Measurements from ENCODE around the gene CAST.
"Not testable (repeated sequence)": the region's sequence is repeated elsewhere in the genome, so short reads cannot be mapped to it uniquely, and the experiment has no call there.

Gene CAST

DNA sequence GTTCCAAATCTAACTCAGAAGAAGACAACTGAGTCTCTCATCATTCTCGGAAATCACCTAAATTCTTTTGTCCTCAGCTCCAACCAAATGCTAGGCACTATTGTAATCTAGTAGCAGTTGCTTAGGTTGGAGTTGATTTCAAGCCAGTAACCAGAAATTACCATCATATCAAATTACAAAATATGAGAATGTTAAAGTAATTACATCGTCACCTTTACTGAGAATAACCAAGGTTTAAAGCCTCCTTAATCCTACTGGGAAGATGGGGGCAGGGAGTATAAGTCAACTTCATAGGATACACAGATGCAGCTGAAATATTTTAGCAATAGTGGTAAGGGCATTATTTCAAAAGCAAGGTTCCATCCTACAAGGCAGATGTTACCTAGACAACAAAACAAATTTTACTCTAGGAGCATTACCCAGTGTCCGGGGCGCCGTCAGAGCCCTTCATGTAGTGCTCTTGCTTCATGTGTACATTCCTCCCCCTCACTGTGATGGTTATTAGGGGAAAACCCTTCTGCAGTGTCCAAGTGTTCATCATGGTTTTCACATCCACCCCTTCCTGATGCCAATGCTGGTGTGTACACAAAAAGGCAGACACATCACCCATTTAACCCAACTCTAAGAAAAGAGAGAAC lies 126.1 kb downstream of the CAST start:
- no peak for DNase-seq

DNA sequence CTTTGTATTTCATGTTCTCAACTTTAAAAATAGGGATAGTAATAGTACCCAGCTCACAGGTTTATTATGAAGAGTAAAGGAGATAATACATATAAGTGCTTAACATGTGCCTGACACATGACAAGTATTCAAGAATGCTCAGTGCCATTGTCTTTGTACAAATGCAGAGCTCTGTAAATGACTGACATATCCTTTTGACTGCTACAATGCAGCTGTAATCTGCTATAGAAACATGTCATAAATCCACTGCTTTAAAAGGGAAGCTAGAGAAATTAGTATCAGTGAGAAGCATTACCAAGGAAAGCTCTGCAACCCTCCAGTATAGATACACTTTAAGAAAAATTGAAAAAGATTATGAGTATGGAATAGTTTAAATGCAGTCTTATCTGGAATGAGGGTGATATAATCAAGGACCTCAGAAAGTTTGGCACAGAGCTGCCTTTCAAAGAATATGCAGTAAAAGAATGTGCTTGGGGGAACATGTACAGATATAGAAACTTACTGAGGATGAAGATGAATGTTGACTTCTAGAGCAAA lies 127.7 kb downstream of the CAST start:
- no peak for DNase-seq

DNA sequence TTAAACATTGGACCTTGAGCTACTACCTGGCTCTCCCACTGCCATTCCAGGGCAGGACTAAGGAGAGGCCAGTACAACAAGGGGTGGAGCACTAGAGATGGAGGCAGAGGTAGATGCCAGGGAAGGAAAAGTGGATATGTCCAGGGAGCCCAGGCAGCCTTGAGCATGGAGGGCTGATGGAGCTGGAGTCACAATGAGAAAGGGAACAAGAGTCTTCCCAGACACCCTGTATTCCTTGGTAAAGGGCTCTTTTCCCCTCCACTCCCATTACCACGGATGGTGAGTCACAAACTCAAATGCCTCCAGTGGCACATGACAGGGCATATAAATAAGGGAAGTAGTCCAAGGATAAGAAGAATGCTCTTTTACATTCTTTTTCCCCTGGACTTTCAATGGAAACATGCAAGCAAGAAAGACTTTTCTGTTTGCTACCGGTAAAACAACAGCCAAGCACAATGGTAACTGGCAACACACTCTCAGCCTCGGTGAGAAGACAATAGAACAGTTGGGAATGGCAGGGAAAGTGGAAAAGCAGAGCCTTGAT lies 128.9 kb downstream of the CAST start:
- DNase-seq, result no peak

DNA sequence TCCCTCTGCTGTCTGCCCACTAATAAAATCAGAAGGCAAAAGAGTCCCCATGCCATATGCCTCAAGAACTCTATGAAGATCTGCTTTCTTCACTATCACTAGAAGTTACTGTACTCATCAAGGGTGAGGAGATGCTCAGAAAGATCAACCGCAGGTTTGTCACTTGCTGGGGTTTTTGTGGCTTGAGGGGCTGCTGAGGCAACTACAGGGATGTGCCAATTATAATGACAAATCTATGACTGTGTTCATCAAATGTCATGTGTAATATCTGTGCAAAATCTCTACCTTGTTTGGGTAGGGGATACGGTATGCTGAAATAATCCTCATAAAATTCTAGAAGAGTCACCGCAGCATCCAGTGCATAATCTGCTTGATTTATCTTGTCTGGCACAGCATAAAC lies 132.6 kb downstream of the CAST start:
- DNase-seq, result no peak

DNA sequence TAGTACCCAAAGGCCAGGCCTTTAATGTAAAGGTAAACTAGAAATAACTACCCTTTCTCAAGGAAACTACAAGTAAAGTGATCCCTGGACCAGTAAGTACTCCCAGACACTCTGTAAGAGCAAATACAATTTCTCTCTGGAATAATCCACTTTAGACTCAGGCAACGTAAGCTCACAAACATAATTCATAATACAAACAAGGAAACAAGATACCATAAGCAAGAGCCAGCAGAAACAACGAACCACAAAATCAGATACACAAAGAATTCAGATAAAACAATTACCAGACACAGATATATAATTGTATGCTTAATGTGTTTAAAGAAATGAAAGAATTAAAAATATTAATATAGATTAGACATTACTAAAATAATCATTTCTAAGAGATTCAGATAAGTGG lies 133.4 kb downstream of the CAST start:
- no peak for DNase-seq

DNA sequence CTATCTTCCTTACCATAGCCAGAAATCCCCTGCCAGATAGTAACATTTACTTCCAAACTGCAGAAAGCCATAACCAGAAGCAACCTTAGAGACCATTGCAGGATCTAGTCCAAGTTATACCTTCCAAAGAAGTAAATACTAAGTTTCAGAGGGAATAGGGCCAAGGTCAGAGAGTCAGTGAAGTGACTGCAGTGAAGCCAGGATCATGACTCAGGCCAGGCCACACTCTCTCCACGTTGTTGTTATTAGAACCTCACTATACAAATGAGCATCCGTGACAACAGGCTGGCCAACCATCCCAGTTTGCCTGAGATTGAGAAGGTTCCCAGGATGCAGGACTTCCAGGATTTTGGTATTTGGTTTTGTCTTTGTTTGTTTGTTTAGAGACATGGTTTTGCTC lies 134.3 kb downstream of the CAST start:
- DNase-seq, result no peak

DNA sequence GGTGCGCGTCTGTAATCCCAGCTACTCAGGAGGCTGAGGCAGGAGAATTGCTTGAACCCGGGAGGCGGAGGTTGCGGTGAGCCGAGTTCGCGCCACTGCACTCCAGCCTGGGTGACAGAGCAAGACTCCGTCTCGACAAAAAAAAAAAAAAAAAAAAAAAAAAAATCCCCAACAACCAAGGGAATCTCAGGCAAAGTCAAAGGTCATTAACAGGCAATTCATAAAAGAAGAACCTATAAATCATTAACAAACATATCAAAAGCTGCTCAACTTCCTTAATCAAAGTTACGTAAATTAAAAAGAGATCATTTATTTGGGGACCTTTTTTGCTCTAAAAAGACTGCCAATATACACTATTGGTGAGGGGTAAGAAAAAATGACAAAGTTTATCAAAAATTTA lies 139.5 kb downstream of the CAST start:
- DNase-seq, result not testable (repeated sequence)

DNA sequence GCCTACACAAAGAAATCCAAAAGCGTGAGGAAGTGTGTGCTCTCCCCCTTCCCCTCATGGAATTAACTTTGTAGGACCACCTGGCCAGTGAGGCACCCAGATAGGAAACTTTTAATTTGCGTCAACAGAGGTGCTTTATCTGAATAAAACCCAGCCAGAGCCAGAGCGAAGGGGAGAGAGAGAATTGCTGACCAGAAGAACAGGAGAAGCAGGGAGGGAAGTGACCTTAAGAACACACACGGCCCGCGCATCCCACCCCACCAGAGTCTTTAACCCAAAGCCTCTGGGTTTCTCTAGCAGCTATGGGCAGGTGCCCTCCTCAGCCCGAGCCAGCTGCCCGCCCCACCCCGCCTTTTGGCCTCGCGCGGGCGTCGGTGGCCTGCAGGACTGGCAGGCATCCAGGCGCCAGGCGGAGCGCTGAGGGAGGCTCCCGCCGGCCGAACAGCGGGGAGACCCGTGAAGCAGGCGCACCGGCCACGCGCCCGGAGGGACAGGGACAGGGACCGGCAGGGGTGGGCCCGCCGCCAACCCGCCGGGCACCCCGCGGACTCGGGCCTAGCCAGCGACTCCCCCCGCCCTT lies 145.0 kb downstream of the CAST start:
- DNase-seq, result peak; percentile 57 to 78

DNA sequence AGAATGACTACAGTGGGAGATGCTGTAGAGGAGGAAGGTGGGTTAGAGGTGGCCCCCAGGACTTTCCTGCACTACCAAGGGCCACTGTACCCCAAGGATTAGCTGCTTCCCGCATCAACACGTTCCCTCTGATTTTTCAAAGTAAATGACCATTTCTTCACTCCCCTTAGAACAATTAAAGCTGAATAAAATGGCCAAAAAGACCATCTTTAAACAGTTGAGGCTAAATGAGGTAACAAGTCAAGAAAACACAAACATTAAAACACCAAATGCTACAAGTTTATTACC lies 146.3 kb downstream of the CAST start:
- DNase-seq, result no peak

DNA sequence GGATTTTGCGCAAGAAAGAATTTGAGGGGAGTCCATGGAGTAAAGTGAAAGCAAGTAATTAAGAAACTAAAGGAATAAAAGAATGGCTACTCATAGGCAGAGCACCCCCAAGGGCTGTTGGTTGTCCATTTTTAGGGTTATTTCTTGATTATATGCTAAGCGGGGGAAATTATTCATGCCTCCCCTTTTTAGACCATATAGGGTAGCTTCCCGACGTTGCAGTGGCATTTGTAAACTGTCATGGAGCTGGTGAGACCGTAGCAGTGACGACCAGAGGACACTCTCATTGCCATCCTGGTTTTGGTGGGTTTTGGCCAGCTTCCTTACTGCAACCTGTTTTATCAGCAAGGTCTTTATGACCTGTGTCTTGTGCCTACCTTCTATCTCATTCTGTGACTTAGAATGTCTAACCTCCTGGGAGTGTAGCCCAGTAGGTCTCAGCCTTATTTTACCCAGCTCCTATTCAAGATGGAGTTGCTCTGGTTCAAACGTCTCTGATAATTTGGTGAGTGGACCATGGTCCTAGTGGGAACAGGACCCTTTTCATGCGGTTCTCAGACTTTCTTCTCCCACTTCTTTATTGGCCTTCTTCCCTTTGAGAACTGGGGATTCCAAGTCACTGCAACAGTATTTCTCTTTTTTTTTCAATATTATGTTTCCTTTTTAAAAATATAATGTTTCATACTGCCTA lies 146.8 kb downstream of the CAST start:
- no peak for DNase-seq

DNA sequence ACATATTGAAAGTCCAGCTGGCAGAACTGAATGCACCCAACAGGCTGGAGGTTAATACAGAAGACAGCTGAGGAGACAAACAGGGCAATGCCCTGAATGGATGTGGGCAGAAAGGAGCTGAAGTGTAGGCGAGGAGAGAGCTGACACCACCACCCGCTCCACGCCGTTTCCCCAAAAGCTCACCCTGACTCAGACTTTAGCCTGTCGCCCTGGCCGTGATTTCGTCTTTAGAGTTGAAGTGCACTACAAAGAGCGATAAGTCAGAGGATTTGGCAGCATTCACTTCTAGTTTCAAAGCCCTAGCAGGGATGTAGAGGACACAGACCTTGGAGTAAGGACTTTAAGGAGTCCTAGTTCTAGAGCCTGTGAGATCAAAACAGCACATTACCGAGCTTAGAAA lies 147.7 kb downstream of the CAST start:
- DNase-seq, result no peak

DNA sequence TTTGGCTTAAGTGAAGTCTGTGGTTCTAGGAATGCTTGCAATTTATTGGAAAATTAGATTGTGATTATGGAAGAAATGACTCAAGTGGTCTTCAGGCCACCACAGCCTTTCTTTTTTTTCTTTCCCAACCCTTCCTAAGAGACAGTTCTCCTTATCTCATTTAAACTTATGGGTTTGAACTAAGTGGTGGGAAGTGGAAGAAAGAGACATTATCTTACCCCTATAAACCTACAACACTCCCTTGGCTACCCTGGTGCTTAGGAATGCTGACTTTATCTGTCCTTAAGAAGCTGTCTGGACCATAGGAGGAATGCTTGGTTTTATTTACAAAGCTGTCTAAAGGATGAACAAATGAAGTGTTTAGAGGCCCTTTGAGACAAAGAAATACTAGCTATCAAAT lies 150.7 kb downstream of the CAST start:
- DNase-seq, result no peak

DNA sequence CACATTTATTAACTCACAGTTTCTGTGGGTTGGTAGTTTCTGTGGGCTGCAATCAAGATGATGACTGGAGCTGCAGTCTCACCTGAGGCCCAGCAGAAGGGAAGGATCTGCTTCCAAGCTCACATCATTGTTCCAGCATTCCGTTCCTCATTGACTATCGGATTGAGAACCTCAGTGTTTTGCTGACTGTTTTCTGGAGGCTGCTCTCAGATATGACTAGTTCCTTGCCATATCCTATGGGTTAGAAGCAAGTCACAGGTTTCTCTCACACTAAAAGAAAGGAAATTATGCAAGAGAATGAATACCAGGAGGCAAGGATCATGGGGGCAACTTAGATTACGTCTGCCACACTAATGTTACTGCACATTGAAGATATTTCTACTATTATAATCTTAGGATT lies 151.9 kb downstream of the CAST start:
- DNase-seq, result no peak

DNA sequence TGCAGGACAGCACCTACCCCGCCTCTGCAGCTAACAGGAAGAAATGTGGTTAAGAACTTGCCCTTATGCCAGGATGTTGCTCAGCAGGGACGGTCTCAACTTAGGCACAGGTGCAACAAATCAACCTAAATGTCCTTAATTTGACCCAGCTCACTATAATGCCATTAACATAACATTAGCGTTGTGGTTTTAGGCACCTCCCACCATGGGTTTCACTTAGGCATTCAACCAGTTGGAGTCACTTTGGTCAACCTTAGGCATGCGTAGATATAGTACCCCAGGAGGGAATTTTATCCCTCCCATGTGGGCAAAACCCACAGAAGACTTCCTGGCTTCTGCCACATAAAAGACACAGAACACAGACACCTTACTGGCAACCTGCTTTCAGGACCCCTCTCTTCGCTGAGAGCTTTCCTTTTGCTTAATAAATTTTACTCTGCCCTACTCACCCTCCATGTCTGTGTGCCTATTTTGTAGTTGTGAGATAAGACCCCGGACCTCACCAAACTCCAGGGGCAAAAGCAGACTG lies 154.3 kb downstream of the CAST start:
- DNase-seq, result no peak

DNA sequence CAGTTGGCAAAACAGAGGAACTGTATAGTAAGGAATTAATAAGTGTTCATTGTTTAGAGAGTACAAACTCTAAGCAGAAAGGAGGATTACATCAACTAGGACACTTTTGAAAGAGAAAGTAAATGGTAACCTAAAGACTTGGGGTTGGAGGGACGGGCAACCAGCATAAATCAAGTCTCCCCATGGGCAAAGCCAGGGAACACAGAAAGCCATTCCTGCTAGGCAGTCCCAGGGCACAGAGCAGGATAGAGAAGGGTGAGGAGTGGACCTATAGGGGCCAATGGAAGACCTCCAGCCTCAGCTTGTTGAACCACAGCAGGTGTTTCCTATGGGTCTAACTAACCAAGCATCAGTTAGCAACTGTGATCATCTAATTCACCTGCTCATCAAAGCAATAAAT lies 154.8 kb downstream of the CAST start:
- no peak for DNase-seq

DNA sequence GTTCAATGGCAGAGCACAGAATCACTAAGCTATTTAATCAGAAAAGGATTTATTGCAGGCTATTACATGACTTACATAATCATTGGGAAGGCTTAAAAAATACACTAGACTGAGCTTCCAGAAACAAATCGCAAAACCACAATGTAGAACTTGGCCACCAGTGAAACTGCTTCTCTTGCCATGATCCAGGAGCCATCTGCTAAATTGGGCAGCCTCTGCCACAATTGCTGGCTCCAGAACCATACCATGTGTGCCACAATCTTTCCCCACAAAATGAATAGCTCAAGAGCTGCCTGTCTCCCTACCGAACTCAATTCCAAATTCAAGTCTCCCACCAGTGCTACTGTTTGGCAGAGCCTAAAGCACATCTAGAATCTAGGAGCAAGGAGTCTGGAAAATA lies 155.3 kb downstream of the CAST start:
- no peak for DNase-seq

DNA sequence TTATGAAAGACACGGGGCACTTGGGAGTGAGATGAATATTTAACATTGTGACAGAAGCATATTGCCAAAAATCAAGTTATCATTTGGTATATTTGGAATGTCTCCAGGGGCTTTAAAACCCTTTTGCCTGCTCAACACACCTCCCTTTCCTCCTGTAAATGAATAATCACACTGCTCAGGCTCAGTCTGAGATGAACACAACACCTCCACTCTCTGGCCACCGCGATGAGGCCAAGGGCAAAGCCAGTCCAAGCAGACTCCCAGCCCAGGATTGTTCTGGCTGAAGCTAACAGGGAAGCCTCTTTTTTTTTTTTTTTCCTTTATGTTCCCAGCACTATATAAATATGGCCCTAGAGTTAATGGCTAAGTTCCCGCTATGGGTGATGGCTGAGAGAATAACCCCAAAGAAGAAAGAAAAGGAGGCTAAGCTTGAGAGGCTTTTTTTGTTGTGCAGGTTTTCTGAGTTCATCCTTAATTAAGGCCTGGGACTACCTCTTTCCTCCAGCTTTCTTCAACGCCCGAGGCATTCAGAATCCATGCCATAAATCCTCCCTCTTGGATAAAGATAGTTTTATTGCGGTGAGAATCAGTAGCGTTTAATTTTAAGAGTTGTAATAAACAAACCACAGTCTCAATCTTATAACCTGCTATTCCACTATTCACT lies 156.1 kb downstream of the CAST start:
- DNase-seq, result no peak

DNA sequence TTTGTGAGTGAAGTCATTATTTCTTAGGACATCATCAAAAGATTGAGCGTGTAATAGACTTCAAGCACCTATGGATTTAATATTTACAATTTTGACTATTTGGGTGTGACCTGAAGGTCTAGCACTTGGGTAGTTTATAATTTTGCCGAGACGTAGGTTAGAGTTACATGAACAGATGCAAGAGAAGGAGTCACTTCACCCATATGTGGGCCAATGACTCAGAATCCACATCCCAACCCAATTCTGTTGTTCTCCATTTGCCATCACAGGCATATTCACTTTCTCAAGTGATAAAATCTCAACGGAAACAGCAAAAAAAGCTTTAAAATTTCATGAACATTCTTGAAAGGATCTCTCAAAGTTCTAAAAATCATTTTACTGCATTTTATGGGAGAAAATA lies 157.6 kb downstream of the CAST start:
- no peak for DNase-seq

DNA sequence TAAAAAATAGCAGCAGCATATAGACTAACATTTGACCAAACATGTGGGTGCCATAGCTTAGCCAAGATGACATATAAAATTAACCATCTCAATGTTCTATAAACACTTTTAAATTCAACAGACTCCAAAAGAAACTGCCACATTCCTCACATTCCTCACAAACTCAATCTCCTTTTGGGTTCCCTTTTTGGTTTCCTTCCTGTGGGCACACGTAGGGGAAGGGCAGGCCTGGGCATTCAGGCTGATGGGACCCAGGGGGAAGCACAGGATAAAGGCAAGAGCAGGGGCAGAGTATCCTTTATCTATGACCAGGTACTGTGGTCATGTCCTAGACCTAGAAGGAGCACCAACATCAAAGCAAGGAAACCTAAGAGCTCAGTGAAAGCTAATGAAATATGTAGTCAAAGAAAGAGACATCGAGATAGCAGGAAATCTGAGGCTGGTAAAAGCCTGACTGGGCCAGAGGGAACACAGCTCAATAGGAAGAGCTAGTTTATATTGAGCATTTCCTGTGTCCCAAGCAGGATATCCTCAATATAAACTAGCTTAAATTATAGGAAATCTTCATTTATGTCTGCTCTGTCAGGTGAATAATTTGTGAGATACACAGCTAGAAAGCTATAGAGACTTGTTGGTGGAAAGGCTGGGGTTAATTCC lies 159.2 kb downstream of the CAST start:
- DNase-seq, result no peak

DNA sequence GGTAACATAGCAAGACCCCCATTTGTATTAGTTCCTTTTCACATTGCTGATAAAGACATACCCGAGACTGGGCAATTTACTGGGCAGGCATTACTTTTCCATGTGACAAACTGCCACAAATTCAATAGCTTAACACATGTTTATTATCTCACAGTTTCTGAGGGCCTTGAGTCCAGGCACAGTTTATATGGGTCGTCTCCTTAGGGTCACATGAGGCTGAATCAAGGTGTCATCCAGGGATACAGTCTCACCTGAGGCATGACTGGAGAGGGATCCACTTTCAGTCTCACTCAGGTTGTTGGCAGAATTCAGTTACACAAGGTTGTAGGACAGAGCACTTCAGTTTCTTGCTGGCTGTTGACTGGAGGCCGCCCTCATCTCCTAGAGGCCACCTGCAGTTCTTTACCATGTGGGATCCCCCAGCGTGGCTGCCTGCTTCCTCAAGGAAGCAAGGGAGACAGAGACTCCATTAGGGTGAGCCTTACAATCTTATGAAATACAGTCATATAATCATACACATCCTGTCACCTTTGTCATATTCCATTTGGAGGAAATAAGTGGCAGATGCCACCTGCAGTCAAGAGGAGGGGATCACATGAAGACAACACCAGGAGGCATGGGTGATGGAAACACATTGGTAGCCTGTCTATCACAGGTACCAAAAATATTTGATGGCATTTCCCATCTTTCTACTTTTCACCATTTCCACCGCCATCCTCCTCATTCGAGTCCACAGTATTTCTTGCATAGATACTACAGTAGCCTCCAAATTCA lies 160.7 kb downstream of the CAST start:
- no peak for DNase-seq

DNA sequence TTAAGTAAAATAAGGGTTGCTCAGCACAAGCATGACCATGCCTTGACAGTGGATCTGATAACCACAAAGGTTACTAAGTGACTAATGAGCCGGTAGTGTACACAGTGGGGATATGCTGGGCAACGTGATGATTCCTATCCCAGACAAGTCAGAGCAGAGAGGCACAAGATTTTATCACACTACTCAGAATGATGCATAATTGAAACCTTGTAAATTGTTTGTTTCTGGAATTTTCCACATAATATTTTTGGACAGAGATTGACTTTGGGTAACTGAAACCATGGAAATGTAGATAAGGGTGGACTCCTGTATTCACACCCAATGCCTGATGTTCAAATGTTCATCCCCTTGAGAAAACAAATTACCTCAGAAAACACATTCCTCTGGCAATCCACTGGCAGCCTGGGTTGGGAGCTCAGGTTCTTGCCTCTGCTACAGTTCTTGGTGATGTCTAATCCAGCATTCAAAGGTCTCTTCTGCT lies 161.8 kb downstream of the CAST start:
- peak in 1 of 2 experiments; percentile 37 for DNase-seq
